Inflammatory macrophage treated with lipopolysaccharide for 4 hours (primary cell): ENCODE results near the gene RNFT2.

Experiments
- DNase-seq: peaks from one replicate; pipeline ENCODE4 v3.0.0-alpha.2; 2020

RNFT2 gene

DNA sequence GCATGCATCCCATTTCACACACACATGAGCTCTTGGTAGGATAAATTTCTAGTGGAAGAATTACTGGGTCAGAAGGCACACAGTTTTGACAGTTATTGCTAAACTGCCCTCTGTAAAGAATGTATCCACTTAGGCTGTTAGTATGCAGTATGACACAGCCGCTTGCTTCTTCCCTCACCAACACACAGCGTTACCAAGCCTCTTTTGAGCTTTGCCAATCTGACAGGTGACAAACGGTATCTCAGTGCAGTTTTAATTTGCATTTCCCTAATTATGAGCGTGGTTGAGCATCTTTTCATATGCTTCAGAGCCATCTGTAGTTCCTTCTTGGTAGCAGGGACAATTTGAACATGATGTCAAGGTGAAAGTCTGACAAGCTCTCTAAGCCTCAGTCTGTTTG lies 100.2 kb downstream of the RNFT2 start:
- no peak for DNase-seq

DNA sequence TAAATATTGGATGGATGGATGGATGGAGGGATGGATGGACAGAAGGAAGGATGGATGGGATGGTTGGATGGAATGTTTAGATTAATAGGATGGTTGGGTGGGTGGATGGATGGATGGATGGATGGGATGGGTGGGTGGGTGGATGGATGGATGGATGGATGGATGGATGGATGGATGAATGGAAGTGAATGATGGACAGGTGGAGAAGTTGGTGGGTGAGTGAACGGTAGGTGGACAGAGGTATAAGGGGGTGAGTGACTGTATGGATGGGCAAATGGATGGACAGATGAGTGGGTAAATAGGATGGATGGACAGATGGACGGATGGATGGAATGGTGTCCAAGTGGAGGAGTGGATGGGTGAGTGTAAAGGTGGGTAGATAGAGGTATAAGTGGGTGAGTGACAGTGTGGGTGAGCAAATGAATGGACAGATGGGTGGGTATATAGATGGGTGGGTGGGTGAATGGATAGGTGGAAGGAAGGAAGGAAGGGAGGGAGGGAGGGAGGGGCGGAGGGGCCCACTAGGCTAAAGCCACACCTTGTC lies 101.2 kb downstream of the RNFT2 start:
- no peak for DNase-seq

DNA sequence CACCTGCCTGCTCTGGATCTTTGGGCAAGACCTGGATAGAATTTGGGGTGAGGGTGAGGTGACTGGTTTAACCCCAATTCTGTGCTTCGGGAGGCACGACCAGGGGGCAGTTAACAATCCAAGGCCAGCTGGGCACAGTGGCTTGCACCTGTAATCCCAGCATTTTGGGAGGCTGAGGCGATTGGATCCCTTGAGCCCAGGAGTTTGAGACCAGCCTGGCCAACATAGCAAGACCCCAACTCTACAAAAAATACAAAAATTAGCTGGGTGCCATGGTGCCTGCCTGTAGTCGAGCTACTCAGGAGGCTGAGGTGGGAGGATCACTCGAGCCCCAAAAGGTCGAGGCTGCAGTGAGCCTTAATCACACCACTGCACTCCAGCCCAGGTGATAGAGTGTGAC lies 105.0 kb downstream of the RNFT2 start:
- no peak for DNase-seq

DNA sequence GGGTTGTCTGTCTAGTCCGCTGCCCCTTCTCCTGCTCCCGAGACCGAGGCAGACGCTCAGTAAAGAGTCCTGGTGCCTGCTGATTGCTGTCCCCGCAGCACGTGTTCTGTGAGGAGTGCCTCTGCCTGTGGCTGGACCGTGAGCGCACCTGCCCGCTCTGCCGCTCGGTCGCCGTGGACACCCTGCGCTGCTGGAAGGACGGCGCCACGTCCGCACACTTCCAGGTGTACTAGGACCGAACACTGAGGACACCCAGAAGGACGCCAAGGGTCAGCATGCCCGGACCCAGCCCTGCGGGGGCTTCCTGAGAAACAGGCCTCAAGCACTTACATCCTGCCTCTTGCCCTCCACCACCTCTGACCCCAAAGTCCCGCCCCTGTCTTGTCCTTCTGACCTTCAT lies 111.1 kb downstream of the RNFT2 start:
- DNase-seq: no peak

GRCh38 chr12:116852303-116852702 lies 114.2 kb downstream of the RNFT2 start:
- DNase-seq: no peak

GRCh38 chr12:116853507-116853906 lies 115.4 kb downstream of the RNFT2 start:
- no peak for DNase-seq

DNA sequence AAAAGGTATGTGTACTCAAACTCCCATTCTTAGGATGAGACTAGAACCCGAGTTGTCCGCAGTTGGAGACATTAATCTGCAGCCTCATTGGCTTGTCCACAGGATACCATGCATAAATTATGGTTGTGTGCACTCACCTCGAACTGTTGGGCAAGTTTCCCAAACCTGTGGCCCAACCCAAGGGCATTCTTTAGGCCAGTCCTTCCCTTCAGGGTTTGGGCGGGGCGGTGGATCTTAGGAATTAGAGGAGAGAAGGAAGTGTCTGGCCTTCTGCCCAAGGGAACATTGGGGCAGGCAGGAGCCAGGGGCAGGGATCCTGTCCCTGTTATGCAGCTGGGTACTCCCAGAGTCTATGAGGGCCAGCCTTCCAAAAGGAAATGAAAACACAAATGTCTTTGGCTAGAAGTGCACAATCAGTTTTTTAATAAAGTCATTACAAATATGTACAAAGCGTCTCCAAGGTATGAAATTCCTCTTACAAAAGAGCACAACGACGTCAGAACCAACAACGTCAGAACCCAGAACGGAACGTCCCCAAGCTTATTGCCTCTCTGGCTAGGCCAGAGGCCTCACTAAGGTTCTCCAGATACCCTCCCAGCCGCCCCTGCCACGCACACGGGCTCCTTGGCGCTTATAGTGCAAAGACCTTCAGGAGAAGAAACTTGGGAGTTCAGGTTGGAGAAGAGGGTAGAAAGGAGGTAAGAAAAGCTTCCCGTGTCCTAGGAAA lies 117.8 kb downstream of the RNFT2 start:
- DNase-seq: no peak

DNA sequence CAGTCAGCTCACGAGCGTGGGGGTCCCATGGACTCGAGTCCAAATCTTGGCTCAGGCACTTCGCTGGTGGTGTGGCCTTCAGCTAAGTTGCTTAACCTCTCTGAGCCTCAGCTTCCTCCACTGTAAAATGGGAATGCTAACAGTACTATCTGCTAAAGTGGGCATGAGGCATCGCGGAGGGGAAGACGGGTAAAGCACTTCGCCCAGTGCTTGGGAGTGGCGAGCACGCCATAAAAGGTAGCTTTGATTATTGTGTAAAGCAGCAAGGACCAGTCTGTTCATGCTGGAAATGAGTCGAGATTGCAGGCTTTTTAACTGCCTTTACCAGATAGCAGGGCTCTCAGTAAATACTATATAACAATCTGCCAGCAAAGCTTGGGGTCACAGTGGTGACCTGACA lies 118.6 kb downstream of the RNFT2 start:
- no peak for DNase-seq

GRCh38 chr12:116859079-116859478 lies 121.0 kb downstream of the RNFT2 start:
- no peak for DNase-seq

DNA sequence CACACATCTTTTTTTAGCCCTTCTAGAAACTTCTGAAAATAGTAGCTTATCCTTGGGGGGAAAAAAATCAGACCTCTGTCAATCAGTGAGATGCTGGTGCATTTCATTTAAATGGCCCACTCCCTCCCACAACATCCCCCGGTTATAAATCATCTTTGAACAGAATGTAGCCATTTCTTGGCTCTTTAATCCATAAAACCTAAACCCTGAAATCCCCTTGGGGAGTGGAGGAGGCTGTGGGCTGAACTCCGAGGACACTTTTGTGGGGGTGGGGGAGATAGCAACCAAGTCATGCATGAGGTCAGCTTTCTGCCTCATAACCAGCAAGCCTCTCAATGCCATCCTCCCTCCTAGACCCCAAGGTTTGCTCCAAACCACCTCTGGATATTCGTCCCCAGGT lies 122.1 kb downstream of the RNFT2 start:
- DNase-seq: no peak

DNA sequence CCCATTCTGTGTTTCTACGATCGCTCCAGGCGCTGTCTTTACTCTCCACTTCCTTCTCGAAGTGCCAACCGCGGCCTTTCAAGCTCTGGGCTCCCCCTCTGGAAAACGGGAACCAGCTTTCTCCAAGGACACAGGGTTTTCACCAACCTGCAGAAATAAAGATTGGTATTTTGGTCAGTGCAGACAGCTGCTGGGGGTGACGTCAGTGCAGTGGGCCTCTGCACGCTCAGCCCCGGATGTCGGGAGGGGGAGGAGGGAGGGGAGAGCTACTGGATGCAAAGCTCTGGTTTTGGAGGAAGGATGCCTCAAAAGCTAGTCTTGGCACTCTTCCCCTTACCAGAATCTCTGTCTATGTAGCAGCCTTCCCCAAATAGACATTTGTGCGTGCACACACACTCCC lies 123.2 kb downstream of the RNFT2 start:
- DNase-seq: peak; percentile 65

GRCh38 chr12:116862167-116862566 lies 124.1 kb downstream of the RNFT2 start:
- no peak for DNase-seq

DNA sequence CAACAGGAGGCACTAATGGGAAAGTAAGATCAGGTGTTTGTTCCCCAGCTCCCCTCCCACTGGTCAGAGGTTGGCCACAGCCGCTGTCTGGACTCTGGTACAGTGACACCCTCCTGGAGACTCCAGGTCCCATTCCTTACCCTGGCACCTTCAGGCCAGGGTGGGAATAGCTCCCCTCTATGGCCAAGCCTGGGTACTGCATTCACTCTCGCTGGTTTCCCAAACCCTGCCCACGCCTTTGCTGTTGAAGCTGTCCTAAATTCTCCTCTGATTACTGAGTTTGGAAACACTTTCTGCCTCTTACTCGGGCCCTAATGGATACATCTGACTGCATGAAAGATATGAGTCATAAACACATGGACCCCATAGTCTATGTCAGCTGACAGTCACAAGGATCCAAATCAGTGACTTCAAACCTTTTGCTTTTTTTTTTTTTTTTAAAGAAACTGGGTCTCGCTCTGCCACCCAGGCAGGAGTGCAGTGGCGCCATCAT lies 125.2 kb downstream of the RNFT2 start:
- DNase-seq: peak; percentile 86

DNA sequence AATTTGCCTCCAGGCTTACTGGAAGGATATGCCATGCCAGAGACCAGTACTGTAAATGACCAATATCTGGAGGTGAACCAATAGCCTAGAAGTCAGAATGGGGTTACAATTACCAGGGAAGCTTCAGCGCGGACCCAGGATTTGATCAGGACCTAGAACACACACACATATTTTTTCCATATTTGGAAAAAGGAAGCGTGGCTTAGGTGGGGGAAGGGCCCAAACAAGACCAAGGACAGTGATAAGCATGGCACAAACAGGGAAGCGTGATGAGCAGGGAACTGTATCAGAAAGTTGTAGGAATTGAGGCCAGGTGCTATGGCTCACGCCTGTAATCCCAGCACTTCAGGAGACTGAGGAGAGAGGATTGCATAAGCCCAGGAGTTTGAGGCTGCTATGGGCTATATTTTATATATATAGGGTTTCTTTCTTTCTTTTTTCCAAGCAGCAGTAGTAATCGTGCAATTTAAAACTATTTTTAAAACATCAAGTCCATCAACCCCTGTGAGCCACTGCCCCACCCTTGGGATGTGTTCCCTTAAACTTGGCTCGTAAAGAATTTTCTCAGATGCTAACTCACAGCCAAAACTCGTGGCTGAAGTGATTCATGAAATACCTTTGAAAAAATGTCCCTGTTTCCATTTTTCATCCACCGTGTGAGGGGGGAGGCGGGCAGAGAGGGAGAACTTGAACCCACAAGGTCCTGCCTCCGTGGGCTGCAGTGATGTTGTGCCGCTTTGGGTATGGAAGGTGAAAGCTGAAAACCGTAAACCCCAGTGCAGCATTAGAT lies 126.5 kb downstream of the RNFT2 start:
- DNase-seq: no peak

- DNase-seq: no peak
These were observed 129.4 kb downstream of the RNFT2 start for GRCh38 chr12:116867523-116867922.

DNA sequence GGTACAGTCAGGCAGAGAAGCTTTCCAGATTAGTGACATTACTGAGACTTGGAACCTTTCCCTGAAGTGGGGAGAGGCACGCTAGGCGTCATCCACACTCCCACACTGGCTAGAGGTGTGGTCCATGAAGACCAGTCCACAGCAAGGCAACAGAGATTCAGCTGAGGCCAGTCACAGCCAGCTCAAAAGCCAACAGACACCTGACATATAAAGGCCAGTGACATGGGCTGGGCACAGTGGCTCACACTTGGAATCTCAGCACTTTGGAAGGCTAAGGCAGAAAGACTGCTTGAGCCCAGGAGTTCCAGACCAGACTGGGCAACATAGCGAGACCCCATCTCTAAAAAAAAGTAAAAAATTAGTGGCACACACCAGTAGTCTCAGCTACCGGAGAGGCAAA lies 132.2 kb downstream of the RNFT2 start:
- DNase-seq: no peak

- DNase-seq: no peak
These were observed 136.3 kb downstream of the RNFT2 start for GRCh38 chr12:116874324-116874995.

GRCh38 chr12:116876151-116876869 lies 138.2 kb downstream of the RNFT2 start:
- DNase-seq: no peak

- peak; percentile 29 for DNase-seq
These were observed 140.7 kb downstream of the RNFT2 start for GRCh38 chr12:116878567-116879508.

DNA sequence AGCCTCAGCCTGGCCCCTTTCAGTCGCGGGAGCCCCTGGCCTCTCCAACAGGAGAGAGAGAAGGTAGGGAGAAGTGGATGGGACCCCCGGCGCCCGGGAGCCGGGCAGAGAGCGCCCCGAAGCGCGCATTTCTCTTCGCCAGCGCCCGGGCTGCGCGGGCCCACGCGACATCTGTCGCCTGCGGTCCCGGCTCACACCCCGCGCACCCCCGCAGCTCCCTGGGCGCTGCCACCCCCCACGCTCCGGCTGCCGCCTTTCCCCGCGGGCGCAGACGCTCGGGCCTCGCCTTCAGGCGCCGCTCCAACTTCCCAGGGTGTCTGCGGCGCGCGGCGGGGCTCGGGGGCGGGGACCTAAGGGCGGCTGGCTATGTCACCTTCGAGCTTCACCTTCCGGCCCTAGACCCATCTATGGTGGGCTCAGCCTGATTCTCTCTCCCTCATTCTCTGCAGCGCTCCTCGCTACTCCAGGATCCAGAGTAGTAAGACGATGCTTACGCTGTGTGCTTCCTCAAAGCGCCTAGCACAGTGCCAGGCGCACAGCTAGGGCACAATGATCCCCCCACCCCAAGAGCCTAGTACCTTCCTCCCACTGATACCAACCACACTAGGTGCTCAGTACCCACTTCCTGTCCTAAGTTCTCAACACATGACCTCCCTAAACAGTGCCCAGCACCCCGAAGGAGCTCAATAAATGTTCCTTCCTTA lies 141.5 kb downstream of the RNFT2 start:
- DNase-seq: no peak
